GM21447 (cell line): ENCODE data around the gene WDR37.
"Not testable (repeated sequence)": the region's sequence is repeated elsewhere in the genome, so short reads cannot be mapped to it uniquely, and the experiment has no call there.

Experiments used
- ATAC-seq: cut with Tn5 transposase; IDR thresholded peaks from one replicate; pipeline ENCODE4 v1.9.1; 2021; ENCODE audit not compliant: unreplicated experiment

The WDR37 gene

GRCh38 chr10:1151076-1152033, 95.2 kb downstream of the WDR37 start:
- ATAC-seq: no peak

- no peak for ATAC-seq
These were observed 96.4 kb downstream of the WDR37 start for GRCh38 chr10:1152386-1153250.

- no peak for ATAC-seq
These were observed 97.1 kb downstream of the WDR37 start for GRCh38 chr10:1153251-1153763.

DNA sequence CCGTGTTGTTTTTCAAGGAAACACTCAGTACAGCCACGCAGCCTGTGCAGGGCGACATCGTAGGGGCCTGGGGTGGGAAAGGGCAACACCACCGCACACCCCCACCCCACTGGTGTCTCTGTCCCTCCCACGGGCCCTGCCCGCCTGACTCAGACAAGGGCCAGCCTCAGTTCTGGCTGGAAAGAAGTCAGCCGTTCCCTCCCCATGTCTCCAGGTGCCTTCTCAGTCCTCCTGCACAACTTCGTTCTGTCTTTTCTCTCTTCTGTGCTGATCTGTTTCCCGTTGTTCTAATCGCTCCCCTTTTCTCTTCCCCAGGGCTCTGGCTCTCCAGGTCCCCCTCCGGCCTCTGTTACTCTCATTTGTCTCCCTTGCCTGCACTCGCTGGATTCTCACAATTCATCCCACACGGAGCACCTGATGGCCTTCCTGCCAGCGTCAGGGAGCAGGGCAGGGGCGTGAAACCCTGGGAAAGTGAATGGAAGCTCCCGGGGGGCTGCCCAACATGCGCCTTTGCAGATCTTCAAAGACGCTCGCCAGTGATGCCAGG, 97.7 kb downstream of the WDR37 start:
- ATAC-seq: no peak

DNA sequence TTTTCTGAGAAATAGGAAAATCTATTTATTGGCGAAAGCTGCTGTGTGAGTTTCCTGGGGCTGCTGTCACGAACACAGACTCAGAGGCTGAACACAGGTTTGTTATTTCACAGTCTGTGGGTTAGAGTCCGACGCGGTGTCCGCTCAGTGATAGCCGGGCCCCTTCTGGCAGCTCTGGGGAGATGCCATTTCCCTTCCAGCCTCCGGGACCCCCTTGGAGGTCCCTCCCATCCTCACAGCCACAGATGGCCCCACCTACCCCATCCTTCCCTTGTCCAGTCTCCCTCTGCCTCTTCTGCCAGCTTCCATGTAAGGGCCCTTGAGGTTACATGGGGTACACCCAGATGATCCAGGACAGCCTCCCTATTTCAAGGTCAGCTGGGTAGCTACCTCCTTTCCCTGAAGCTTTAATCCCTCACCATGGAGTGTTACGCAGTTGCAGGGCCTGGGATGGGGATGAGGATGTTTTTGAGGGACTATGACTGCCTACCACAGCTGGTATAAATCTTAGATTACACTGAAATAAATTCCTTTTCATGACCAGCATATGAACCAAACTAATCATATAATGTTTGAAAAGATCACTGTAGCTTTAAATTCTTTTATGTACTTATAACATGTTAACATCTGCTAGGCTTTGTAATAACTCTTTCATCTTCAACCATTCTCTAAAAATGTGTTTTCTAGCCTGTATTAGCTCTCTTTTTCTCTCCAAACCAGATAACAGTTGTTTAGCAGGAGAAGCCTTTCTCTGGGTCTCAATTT, 98.5 kb downstream of the WDR37 start:
- no peak for ATAC-seq

GRCh38 chr10:1155791-1156615, 99.8 kb downstream of the WDR37 start:
- ATAC-seq: no peak

DNA sequence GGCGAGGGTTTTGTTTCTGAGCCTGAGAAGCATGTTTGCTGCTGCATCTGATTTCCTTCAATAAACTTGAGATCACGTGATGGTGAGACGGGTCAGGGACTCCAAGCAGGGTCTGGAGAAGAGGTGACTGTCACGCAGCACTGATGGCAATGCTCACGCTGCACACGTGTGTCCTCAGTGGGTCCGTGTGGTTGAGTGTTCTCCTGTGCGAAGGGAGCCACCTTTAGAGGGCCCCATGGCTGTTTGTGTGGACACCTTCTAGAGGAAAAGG, 100.4 kb downstream of the WDR37 start:
- no peak for ATAC-seq

- no peak for ATAC-seq
These were observed 100.9 kb downstream of the WDR37 start for GRCh38 chr10:1156921-1157614.

GRCh38 chr10:1157615-1157933, 101.4 kb downstream of the WDR37 start:
- ATAC-seq: no peak

DNA sequence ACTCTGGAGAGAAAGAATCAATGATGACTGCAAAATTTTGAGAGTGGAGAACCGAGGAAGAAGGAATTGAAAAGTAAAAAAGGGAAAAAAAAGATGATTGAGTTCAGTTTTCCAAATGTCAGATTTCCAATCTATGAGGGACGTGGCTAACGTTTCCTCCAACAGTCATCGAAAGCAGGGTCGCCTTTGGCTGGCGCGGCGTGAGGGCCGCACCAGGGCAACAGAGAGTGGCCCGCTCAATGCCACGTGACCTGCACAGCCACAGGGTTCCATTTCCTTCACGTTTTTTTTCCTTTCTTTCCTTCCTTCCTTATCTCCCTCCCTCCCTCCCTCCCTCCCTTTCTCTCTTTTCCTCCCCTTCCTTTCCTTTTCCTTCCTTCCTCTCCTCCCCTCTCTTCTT, 101.9 kb downstream of the WDR37 start:
- ATAC-seq: no peak

DNA sequence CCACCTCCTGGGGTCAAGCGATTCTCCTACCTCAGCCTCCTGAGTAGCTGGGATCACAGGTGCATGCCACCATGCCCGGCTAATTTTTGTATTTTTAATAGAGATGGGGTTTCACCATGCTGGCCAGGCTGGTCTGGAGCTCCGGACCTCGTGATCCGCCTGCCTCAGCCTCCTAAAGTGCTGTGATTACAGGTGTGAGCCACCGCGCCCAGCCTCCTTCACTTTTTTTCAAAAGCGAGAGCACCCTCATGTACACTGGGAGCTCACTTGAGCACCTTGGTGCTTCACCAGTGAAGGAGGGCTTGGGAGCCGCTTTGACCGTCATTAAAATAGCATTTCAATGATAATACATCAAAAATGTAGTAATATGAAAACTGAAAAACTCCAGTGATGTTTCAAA, 102.4 kb downstream of the WDR37 start:
- not testable (repeated sequence) for ATAC-seq

DNA sequence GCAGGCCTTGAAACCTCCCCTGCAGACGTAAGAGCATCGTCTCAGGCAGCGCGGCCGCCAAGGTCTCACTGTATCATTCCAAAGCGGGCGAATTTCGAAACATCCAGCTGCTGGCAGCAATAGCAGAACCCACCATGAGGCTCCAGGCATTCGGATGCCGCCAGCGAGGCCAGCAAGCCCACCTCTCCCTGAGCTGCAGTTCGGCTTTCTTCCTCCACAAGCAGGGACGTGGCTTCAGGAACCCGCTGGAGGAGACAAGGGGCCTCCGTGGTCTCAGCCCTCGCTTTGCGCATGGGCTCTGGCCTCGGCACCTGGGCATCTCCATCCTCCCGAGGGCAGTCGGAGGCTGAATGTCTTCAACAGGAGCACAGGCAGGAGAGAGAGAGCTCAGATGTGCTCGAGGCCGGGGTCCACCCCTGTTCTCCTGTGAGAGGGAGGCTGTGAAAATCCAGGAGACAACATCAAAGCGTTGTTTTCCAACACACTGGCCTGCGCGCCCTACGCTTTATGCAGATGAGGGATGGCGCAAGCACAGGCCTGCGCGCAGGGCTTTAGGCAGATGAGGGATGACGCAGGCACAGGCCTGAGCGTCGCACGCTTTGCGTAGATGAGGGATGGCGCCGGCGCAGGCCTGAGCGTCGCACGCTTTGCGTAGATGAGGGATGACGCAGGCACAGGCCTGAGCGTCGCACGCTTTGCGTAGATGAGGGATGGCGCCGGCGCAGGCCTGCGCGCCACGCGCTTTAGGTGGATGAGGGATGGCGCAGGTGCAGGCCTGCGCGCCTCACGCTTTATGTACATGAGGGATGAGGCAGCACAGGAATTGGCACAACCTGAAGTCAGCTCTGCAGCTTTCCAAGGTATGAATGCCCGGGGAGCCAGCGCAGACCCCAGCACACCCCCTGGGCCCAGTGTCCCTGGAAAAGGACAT, 103.2 kb downstream of the WDR37 start:
- ATAC-seq: no peak

DNA sequence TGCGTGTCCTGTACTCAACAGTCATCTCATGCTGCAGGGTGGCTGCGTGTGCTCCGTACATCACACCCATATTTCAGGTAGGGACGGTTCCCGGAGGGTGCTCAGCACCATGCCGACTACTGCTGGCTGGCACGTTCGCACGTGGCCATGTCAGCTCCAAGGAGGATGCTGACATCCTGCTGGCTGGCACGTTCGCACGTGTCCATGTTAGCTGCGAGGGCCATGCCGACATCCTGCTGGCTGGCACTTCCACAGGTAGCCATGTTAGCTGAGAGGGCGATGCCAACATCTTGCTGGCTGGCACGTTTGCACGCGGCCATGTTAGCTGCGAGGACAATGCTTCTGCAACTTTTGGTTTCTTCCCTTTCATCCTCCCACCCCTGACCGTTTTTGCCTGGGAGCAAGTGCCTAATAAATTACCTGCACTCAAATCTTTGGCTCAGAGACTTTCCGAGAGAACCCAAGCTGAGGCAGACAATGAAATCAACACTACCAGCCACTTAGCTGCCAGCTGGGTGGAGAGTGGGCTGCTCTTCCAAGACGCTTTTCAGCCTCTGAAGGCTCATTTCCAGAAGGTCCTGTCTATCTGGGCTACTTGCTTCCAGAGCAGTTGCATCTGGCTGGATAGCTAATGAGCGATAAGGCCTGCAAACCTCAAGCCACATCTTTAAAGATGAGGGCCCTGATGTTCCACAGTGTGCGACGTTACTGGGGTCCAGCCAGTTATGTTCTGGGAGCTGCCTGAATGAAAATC, 104.6 kb downstream of the WDR37 start:
- ATAC-seq: no peak

- not testable (repeated sequence) for ATAC-seq
These were observed 105.1 kb downstream of the WDR37 start for GRCh38 chr10:1161315-1161673.

- no peak for ATAC-seq
These were observed 106.5 kb downstream of the WDR37 start for GRCh38 chr10:1162481-1163203.

GRCh38 chr10:1163204-1163660, 107.0 kb downstream of the WDR37 start:
- no peak for ATAC-seq

GRCh38 chr10:1163831-1164230, 107.6 kb downstream of the WDR37 start:
- ATAC-seq: no peak
